Astrocyte of the cerebellum (primary cell): ENCODE measurements around the gene POLR2L.

Experiments used
- DNase-seq: peaks from one replicate; pipeline ENCODE4 v3.0.0-alpha.2; 2011; ENCODE audit warnings: low read depth
- H3K4me3 ChIP-seq: 2 replicates; pipeline ENCODE4 v1.5.1; 2011; ENCODE audit warnings: mild to moderate bottlenecking, low read depth, low read length, moderate library complexity
- in situ Hi-C: cut with HindIII; loops from 2 replicates; pipeline ENCODE4 v1.10.0; 2017; ENCODE audit warnings: low sequenced_read_pairs
- TF ChIP-seq, protein P1 (sequence below): IDR thresholded peaks from 2 replicates; pipeline ENCODE4 v1.5.1; 2012; ENCODE audit warnings: low read length, low read depth, moderate library complexity, mild to moderate bottlenecking; ENCODE audit errors: missing control alignments

The POLR2L gene

DNA sequence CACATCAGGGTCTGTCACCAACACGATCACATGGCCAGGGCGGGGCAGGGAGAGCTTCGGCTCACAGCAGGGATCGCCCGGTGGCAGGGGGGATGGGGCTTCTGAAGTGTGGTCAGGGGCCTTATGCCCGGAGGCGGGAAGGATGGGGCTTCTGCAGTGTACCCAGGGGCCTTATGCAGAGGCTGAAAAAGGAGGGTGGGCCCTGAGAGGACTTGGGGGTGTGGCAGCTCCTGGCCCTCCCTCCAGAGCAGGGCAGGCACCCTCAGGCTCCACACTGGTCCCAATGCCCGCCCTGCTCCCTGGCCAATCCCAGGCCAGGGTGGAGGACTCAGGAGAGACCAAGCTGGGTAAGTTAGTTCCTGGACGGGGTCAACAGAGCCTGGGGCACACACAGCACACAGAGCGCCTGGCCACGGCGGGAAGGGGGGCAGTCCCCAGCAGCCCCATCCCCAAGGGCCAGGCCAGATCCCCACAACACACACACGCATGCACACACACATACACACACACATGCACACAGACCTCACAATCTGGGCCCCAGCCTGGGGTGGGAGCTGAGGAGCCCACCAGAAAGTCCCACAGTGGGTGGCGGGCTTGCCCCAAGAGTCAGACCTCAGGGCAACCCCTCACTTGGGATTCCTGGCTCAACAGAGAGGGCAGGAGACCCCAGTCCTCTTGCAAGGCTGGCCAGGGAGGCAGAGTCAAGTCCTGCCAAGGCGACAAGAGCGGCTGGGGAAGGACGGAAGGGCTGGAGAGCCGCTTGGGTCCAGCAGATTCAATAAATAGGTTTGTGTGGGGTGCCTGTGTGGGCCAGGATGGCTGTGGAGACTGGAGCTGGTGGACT lies 51.4 kb downstream of the POLR2L start:
- H3K4me3 ChIP-seq = no peak overlapping the region
- TF ChIP-seq, protein P1, sequence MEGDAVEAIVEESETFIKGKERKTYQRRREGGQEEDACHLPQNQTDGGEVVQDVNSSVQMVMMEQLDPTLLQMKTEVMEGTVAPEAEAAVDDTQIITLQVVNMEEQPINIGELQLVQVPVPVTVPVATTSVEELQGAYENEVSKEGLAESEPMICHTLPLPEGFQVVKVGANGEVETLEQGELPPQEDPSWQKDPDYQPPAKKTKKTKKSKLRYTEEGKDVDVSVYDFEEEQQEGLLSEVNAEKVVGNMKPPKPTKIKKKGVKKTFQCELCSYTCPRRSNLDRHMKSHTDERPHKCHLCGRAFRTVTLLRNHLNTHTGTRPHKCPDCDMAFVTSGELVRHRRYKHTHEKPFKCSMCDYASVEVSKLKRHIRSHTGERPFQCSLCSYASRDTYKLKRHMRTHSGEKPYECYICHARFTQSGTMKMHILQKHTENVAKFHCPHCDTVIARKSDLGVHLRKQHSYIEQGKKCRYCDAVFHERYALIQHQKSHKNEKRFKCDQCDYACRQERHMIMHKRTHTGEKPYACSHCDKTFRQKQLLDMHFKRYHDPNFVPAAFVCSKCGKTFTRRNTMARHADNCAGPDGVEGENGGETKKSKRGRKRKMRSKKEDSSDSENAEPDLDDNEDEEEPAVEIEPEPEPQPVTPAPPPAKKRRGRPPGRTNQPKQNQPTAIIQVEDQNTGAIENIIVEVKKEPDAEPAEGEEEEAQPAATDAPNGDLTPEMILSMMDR = no peak
- no peak for DNase-seq
- in situ Hi-C loops = no loop called here

DNA sequence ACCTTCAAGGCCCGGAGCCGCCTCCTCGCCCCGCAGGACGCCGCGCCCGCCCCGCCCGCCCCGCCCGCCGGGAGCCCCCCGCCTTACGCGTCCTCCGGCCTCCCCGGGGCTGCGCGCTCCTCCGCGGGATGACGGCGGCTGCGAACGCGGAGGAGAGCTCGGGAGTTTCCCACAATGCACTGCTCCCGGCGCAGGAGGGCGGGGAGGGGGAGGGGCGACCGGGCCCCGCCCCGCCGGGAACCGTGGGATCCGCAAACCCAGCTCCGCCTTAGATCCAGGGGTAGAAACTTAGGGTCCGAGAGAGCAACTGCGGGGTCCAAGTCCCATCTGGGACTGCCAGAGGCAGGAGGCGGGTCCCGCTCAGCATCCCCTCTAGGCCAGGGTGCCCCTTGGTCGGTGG lies 52.4 kb downstream of the POLR2L start, which contains the start of gene CEND1:
Gene CEND1 (minus strand): TSS at position 148 of the 400 bp plus-strand sequence. CDS start 1,514 bp downstream, outside the sequence.
- TF ChIP-seq, protein P1 = no peak
- in situ Hi-C loops = no loop called here
- H3K4me3 ChIP-seq = peak within 1 kb of the TSS; percentile 28
- DNase-seq = no peak
